ENCODE measurements around the gene RREB1.
A peak's percentile ranks its signal among the peaks of the same experiment; 100 is the strongest.

Gene RREB1

DNA sequence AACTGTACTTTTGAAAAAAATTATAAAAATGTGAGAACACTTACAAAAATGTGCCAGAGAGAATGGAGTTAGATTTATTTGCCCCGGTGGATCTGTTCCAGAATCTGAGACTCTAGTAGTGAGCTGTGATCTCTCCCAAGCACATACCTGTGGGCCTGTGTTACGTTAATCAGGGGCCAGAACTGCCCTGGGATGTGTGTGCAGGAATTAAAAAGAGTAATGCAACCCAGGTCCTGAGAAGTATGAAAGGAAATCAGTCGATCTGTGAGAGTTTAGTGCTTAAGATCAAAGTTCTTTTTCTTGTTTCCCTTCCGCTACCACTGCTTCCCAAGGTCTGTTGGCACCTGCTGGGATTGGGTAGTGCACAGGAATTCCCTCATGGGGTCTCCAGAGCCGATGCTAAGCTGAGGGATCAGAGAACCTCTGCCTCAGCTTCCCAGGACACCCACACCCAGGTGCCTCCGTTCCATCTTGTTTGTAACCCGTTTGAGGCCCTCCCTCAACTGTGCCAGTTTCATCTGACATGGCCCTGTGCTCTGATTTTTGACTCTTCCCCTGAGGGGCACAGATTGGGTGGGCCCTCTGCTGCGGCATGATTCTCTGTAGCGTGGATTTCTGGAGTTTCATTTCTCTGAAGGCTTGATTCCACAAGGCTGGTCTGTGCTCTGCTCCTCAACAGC, 87.7 kb downstream of the RREB1 start:
- no peak for DNase-seq (ENCODE audit: low read depth)

DNA sequence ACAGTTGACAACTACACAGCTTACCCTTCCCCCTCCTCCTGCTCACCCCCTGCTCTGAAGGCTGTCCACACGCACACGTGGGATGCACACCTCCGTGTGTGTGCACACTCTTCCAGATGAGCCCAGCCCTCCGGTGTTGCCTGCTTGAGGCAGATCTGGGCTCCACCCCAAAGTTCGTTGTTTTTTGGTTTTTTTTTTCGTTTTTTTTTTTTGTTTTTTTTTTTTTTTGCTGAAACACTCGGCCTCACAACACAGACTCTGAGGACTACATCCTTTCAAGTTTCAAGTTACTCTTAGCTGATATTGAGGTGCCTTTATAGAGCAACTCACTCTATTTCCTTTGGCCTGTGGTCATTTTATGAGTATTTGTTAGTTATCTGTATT, 88.2 kb downstream of the RREB1 start:
- DNase-seq (ENCODE audit: low read depth): peak; percentile 11

DNA sequence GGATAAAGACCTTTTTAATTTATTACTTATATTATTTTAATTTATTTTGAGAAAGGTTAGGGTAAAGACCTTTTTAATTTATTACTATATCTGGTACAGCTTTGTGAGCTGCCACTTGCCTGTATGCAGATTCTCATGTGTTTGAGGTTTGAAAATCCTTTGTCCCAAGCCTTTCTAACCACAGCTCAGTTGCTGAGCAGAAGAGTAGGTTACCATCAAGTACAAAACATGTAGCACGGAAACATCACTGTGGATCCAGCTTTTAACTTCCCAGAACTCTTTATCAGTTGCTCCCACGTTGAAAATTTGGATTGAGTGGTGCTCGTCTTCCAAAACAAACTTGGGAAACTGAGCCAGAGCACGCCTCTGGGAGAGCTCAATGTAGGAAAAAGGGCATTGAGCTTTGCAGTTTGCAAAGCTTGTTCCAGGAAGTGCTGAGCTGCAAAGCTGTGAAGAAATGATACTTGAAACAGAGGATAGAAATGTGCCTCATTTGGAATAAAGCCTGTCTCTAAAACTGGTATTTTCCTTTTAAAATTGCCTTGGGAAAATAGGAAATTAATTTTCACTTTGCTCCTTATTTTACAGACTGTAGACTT, 89.0 kb downstream of the RREB1 start:
- DNase-seq (ENCODE audit: low read depth): no peak

DNA sequence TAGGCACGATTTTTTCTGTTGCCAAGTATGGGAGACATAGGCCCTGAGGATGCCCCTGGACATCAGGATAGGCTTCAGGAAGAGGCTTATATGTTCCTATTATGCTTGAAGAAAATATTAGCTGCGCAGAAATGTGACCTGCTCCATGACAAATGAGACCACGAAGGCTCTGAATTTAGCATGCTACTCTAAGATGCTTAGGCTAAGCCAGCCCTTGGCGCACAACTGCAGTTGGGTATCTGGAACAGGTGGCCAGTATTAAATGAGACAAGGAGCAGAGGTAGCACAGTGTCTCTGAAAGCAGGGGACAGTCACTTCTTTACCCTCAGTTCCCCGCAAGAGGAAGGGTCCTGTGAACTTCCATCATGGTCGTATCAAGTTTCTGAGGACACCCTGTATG, 90.0 kb downstream of the RREB1 start:
- DNase-seq (ENCODE audit: low read depth): no peak

DNA sequence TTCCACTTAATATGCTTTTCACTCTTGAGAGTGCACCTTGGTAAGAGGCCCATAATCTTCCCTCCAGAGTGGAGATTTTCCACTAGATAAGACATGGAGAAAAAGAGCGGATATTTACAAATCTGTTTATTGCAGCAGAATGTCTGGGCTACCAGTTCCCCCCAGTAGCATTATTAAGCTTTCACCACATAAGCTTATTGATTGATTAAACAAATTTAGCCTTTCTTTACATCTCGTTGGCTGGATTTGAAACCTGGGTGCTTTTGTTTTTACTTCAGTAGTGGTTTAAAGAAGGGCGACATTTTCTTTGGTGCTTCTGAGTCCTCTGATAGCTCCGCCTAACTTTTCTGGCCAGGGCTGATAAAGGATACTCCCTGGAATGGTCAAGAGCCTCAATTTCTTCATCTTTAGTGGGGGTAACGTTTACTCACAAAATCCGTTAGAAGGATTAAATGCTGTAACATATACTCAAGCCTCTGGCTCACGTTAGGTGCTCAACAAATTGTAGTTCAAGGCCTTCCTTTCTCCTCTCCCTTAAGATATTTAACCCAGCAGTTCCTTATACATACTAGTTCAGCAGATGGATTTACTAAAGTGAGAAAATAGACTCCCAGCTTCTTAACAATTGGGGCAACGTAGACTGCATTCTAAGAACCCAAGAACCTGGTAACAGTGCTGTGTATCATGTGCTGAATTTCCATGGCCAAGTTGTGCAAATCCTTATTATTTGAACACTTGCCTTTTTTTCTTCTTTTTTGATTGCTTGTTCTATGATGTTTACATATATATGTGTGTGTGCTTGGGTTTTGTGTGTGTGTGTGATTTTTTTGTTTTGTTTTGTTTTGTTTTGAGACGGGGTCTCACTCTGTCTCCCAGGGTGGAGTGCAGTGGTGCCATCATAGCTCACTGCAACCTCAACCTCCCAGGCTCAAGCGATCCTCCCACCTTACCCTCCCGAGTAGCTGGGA, 91.4 kb downstream of the RREB1 start:
- no peak for DNase-seq (ENCODE audit: low read depth)

DNA sequence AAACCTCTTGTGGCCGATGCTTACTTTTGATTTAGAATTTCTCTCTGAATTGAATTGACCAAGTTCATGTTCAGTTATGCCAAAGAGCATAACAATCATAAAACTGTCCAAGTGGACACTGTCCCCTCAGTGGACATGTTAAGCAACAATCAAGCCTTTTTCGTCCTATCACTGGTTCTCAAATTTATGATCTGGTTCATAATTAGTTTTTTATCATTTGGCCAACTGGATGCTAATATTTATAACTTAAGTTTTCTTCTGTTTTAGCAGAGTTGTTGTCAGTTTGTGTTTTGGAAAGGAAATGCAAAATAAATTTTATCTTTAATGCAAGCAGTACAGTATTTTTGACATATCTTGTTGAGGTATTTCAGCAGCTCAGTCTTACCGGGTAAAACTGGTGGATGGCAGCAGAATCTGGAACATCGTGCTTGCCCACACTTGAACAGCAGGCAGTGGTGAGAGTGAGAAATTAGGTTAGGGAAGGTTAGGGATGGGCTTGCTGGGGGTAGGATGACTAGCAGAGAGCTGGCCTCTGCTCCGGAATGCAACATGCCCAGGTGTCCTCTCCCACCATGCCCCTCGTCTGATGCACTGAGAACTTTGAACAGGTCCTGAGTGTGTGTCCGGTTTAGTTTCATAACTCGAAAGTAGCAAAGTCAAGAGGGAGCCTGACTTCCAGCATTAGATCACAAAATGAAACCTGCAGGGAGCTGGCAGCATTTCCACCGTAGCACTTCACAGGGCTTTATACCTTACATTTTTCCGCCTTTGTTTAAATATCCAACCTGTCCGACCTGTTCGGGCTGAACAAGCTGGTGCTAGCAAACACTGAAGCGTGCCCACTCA, 93.1 kb downstream of the RREB1 start:
- DNase-seq (ENCODE audit: low read depth): no peak

DNA sequence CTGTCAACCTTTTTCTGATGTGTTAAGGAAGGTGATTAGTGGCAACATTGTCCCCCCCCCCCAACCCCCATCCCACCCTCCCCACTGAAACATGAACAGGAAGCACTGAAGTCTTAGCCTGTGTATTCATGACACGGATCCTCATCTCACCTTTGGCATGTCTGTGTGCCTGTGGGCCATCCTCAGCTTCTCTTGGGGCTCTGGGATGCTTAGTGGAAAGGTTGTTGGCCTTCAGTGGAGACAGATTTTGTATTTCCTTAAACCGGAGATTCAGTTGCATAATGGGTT, 93.6 kb downstream of the RREB1 start:
- DNase-seq (ENCODE audit: low read depth): no peak

DNA sequence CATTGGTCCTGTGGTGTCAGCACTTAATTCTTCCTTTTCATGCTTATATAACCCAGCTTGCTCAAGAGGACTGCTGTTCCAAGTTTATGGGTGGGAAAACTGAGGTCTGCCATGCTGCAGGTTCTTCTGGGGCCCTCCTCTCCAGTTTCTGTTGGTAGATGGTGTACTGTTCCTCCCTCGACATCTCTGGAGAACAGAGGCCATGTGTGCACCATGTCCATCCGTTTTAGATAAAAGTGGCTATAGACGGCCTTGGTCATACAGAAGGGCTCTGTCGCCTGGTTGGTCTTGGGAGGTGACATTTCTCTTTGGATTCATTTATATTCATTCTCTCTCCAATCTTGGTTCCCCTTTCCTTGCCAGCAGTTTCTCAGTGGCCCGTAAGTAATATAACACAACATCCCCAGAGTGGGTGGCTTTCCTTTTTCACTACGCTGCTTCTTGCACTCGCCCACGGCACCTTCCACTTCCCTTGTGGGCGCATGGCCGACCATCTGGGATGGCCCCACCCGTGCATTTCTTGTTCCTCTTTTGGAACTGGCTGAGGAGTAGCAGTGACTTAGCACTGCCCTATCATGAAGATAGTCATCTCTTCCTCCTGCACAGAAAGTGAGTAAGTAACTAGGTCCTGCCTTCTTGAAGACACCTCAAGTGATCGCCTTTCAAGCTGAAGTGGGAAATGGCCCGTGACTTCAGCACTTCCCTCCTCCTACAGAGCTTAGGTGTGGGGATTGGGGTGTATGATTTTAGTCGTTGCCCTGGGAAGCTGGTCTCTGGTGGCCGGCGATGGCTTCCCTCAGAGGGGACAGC, 94.2 kb downstream of the RREB1 start:
- DNase-seq (ENCODE audit: low read depth): no peak

DNA sequence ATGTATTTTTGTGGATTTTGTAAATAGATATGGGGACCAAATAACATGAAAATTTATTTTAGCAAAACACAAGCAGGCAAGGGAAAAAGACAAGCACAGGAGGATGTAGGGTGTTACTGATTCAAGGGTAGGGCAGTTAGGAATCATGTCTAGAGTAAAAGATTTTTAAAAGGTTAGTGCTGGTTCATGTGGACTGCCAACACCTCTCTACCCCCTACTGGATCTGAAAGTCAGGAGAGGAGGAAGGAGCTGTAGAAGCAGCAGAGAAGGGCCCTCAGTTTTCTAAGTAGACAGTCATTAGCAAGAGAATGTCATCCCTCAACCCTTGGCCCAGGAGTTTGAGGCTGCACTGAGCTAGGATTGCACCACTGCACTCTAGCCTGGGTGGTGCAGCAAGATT, 95.2 kb downstream of the RREB1 start:
- DNase-seq (ENCODE audit: low read depth): no peak

DNA sequence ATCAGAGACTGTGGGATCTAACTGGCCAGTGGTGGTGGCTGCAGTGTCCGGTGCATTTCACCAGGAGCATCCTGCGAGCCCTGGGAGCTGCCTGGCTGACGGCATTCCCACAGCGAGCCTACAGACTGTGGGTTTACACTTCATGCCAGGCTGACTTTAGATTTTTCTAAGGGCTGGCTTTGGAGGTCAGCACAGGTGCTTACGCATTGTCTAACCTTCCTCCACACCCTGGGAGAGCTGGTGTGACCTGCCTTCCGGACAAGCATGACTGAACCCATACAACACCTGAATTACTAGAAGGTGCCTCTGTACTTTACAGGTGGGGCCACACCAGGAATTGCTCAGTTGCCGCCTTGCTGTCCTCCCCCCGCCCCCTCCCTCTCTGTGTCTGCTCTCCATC, 96.2 kb downstream of the RREB1 start:
- no peak for DNase-seq (ENCODE audit: low read depth)

DNA sequence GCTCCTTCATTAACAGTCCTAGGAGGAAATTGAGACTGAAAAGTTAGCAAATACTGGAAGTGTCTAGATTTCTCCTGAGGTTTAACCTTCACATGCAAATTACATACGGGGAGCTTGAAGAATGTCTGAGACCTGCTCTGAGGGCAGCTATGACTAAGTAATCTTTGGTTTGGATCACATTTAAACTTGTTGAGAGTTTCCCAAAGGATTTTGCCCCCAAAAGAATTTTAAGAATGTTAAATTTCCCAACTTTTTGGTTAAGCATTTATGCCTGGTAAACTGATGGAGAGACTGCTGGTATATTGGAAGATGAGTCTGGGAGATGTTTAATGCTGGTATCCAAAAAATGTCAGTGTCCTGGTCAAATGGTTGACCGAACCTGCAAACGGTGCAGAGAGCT, 97.0 kb downstream of the RREB1 start:
- no peak for DNase-seq (ENCODE audit: low read depth)

DNA sequence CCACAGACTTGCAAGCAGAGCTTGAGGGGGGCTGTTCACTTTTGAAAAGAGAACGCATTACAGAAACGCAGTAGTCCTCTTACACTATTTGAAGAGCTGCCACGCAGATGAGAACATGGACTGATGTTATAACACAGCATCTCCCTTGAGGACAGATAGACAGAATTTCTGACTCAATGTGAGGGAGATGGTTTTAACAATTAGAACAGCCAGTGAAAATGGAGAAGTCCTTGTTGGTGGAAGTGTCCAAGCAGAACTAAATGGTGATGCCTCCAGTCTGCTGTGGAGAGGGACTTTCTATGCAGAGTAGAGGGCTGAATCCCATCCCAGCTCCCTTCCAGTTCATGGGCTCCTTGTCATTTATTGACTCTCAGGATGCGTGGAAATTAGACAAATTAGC, 100.0 kb downstream of the RREB1 start:
- no peak for DNase-seq (ENCODE audit: low read depth)

DNA sequence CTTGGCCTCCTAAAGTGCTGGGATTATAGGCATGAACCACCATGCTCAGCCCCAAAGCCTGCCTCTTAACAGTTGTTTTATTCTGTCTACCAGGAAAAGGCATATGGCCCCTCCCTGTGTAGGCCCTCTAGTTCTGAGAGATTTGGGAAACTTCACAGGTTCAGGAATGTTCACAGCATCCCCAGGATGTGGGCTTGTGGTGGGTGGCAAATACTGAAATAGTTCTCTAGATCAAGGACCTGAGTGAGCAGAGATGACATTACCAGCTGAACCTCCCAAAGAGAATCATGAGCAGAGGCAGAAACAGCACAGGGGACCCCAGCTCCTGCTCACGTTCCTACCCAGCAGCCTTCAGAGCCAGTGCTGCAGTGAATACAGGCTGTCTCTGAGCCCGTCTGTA, 105.7 kb downstream of the RREB1 start:
- no peak for DNase-seq (ENCODE audit: low read depth)

DNA sequence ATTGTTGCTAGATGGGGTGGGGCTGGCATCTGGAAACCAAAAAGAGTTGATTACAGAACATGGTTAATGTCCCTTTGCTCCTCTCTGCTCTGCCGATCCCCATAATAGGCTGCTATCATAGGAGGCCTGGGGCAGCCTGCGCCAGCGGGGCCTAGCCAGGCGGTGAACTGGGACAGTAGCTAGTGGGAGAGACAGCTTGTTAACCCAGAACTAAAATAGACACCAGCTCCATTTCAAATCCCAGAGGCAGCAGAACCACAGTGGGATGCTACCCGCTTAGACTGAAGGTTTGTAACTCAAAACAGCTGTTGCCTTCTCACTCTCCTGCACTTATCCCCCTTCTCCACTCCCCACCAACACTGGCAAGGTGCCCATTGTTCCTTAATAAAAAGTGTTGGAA, 106.7 kb downstream of the RREB1 start:
- DNase-seq (ENCODE audit: low read depth): no peak

DNA sequence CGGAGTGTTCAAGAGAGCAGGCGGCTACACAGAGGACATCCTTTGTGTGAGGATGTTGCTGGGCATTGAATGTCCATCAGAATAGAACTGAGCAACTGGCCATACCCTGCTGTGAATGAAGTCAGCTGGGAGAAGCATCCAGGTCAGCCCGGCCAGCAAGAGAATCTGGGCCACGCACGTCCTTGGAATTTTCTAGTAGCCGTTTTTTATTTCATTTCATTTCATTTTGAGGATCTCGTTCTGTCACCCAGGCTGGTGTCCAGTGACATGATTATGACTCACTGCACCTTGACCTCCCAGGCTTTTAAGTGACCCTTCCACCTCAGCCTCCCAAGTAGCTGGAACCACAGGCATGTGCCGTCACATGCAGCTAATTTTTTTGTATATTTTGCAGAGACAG, 107.4 kb downstream of the RREB1 start:
- no peak for DNase-seq (ENCODE audit: low read depth)

DNA sequence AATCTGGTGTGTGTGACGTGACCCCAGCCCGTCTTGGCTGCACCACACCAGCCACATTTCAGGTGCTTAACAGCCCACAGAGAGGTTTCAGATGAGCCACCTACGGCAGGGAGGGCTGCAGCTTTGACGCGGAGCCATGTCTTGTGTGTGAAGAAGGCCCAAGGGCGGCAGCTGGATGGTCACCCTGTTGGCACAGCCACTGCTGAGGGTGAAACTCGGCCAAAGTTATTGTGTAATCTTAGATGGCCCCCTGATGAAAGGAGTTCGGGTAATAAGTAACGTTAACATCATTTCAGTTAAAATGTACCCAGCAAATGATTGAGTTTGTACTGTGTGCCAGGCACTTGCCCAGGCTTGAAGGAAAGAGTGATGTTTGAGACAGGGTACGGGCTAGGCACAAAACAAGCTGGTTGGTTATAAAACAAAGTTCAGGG, 108.1 kb downstream of the RREB1 start:
- DNase-seq (ENCODE audit: low read depth): no peak

DNA sequence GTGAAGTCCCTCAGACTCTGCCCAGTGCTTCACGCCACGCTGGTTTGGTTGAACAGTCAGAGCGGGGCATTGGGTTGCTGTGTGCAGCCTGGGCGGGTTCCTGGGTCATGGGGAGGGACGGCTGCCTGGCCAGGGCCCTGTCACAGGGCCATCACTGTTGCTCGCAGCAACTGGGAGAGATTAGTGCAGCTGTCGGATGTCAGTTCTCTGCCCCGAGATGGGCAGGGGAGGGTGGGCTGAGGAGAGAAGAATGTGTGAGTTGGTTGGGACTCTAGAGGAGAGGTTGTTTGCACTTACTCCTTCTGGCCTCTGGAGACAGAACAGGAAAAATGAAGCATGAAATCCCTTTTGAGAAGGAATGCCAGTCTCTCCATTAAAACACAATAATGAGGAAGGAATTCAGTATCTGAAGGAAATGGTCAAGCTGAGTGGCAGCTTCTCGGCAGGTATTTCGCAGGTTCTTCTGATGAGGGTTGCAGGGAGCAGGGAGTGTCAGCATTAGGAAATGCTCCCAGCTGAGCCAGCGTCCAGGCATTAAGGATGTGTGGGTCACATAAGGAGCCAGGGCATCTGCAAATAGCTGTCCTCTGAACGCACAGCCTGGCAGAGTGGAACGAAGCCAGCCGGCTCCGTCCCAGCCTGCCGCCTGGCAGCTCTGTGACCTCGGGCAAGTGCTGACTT, 109.3 kb downstream of the RREB1 start:
- DNase-seq (ENCODE audit: low read depth): no peak

DNA sequence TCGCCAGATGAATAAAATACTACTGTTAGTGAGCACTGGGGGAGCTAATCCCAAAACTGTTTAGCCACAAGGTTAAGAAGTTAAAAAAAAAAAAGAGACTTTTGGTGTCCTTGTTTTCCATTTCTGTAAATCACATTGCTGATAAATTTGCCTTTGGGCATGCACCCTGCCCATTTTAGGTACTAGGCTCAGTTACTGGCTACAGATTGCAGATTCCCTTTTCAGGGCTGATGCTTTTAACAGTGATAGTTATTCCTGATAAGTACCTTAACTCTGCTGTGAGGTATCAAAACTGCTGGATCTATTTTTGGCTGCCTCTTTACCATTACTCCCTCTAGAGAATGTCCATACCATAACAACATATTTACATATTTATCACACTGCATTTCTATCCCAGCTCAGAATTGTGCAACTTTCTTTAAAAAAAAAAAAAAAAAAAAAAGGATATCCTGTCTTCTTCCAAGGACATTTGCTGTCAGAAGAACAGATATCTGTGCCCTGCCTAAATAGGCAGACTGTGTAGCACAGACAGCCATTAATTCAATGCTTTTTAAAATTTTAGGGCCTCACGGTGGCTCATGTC, 110.7 kb downstream of the RREB1 start:
- no peak for DNase-seq (ENCODE audit: low read depth)

DNA sequence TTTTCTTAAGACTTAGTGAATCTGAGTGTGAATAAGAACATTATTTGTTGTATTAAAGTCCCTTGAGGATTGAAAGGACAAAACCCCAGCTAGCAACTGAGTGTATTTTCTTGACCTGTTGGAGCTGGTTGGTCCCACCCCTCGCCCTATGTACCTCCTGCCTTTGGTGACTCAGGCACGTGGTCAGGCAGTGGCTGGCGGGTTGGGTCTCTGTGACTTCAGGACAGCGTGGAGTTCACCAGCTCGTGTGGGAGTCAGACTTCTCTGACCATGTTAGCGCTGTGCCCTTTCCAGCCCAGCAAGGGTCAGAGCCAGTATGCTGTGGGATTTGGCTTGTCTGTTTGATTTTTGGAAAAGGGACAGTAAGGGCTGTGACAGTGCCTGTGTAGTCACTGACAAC, 111.5 kb downstream of the RREB1 start:
- DNase-seq (ENCODE audit: low read depth): no peak

DNA sequence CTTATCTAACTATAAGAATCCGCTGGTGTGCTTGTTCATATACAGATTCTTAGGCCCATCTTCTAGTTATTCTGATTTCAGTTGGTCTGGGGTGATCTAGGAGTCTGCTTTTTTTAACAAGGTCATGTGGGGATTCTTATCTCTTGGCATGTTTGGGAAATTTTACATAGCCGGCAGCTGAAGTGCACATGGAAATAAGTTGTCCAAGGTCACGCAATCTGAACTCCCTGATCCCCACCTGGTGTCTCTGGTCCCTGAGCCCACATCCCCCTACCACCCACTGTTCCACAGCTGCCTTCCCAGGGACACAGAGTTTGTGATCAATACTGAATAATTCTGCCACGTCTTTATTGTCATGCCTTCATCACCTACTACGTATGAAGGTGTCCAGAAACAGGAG, 114.4 kb downstream of the RREB1 start:
- no peak for DNase-seq (ENCODE audit: low read depth)

DNA sequence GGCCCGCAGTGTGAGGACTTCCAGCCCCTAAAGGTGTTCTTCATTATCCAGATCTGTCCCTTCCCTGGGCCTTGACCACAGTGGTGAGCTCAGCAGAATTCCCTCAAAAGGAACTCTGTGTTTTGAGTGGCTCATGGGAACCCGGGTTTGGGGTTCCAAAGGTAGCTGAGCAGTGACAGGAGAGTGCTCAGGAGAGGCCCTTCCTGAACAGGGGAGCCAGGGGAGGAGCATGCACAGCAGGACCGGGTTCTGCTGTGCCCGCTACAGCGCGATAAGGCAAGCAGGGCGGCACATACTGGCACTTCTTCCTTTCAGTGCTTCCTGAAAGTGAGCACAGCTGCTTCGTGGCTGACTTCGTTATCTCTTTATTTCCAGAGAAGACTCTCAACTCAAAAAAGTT, 117.0 kb downstream of the RREB1 start:
- DNase-seq (ENCODE audit: low read depth): no peak
